ENCODE data around the gene PDE4A.

The PDE4A gene

DNA sequence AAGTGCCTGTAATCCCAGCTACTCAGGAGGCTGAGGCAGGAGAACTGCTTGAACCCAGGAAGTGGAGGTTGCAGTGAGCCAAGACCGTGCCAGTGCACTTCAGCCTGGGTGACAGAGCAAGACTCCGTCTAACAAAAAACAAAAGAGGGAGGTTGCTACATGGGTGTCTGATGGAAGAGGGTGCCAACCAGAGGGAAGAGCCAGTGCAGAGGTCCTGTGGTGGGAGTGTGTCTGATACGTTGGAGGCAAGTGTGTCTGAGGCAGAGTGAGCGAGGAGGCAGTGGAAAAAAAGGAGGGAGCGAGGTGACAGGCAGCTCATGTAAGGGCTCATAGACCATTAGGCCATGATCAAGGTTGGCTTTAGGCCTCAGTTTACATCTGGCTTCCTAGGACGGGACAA lies 6.8 kb downstream of the PDE4A start:
- Histone ChIP-seq H3K27ac (no peak overlapping the region), H3K9me3 (ENCODE audit: low read depth, low read length) (no peaks in the 10 kb centered on the region), H3K36me3 (ENCODE audit: insufficient read depth, low read length) (no peaks in the 10 kb centered on the region), H3K4me3 (no peak overlapping the region), H3K9ac (ENCODE audit: insufficient read length) (no peak overlapping the region)
- TF ChIP-seq EZH2 (IDR thresholded peaks at IDR 0.05) (no peak), FOXP2 (optimal IDR thresholded peaks at IDR 0.05; ENCODE audit: control extremely low read depth, extremely low read length, insufficient read depth) (no peak), POLR2AphosphoS5 (IDR thresholded peaks at IDR 0.05; ENCODE audit: borderline replicate concordance, low read depth, low read length) (no peak)
- DNase-seq (ENCODE audit: low read depth, low spot score) = no peak

- H3K27ac ChIP-seq = 0 out of 2 replicates have a peak overlapping the region, but pooled peaks have one; percentile 7
- no peak overlapping the region for H3K4me3 ChIP-seq
- no peak for TF ChIP-seq POLR2AphosphoS5 (IDR thresholded peaks at IDR 0.05; ENCODE audit: borderline replicate concordance, low read depth, low read length)
- no peak for TF ChIP-seq EZH2 (IDR thresholded peaks at IDR 0.05)
- TF ChIP-seq FOXP2 (optimal IDR thresholded peaks at IDR 0.05; ENCODE audit: control extremely low read depth, extremely low read length, insufficient read depth) = no peak
- no peaks in the 10 kb centered on the region for H3K36me3 ChIP-seq (ENCODE audit: insufficient read depth, low read length)
- no peaks in the 10 kb centered on the region for H3K9me3 ChIP-seq (ENCODE audit: low read depth, low read length)
- no peak overlapping the region for H3K9ac ChIP-seq (ENCODE audit: insufficient read length)
- DNase-seq (ENCODE audit: low read depth, low spot score) = no peak
These were observed 8.7 kb downstream of the PDE4A start for GRCh38 chr19:10428996-10429381.

DNA sequence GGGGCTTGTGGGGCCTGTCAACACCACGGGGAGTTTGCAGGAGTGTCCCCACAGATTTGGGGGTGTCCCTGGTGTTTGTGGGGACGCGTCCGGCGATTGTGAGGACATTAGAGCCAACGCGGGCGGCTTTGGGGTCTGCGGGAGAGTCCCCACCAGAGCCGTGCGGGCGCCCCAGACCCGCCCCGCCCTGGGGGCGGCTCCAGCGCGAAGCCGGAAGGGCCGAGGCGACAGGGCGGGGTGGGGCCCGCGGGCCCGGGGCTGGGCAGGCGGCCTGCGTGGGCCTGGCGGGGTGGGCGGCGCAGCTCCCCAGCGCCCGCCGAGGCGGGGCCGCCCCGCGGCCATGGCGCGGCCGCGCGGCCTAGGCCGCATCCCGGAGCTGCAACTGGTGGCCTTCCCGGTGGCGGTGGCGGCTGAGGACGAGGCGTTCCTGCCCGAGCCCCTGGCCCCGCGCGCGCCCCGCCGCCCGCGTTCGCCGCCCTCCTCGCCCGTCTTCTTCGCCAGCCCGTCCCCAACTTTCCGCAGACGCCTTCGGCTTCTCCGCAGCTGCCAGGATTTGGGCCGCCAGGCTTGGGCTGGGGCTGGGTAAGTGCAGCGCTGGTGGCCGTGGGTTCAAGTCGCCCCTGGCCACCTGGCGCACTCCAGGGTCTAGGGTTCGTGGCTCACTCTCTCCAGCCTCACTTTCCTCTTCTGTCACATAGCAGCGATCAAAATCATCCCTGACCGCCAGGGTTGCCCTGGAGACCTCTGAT lies 10.3 kb downstream of the PDE4A start:
- no peak overlapping the region for H3K4me3 ChIP-seq
- H3K27ac ChIP-seq = no peak overlapping the region
- no peak overlapping the region for H3K9ac ChIP-seq (ENCODE audit: insufficient read length)
- no peaks in the 10 kb centered on the region for H3K36me3 ChIP-seq (ENCODE audit: insufficient read depth, low read length)
- no peaks in the 10 kb centered on the region for H3K9me3 ChIP-seq (ENCODE audit: low read depth, low read length)
- no peak for DNase-seq (ENCODE audit: low read depth, low spot score)
- TF ChIP-seq EZH2 (IDR thresholded peaks at IDR 0.05) (no peak), POLR2AphosphoS5 (IDR thresholded peaks at IDR 0.05; ENCODE audit: borderline replicate concordance, low read depth, low read length) (no peak), FOXP2 (optimal IDR thresholded peaks at IDR 0.05; ENCODE audit: control extremely low read depth, extremely low read length, insufficient read depth) (no peak)

DNA sequence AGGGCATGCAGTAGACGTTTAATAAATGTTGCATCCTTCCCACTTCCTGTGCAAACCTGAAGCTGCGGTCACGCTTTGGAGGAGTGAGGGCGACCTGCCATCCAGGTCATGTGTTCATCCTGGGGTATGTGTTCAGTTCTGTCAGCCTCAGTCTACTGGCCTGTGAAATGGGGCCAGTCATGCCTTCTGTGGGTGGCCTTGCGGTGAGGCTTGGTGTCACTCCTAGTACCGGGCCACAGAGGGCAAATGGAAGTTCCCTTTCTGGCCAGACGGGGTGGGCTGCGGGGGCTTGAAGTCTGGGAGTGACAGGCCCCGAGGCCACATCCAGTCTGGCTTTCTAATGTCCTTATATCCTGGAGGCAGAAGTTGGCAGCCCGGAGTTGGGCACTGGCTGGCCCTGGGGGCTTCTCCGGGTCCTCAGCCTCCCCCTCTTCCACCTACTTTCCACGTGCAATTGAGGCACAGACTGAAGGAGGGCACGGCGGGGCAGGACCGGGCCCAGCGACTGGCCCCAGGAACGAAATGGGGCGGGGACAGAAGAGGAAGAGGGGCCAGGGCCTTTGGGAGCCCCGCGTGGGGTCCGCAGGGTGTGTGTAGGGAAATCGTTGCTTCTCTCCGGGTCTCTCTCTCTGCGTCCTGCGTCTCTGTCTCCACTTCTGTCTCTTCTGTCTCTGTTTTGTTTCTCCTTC lies 11.1 kb downstream of the PDE4A start:
- TF ChIP-seq POLR2AphosphoS5 (IDR thresholded peaks at IDR 0.05; ENCODE audit: borderline replicate concordance, low read depth, low read length) = no peak
- no peak for TF ChIP-seq EZH2 (IDR thresholded peaks at IDR 0.05)
- no peak for TF ChIP-seq FOXP2 (optimal IDR thresholded peaks at IDR 0.05; ENCODE audit: control extremely low read depth, extremely low read length, insufficient read depth)
- no peaks in the 10 kb centered on the region for H3K36me3 ChIP-seq (ENCODE audit: insufficient read depth, low read length)
- H3K27ac ChIP-seq = peak overlapping the region; percentile 81
- no peak for DNase-seq (ENCODE audit: low read depth, low spot score)
- peak overlapping the region; percentile 40 for H3K9ac ChIP-seq (ENCODE audit: insufficient read length)
- H3K9me3 ChIP-seq (ENCODE audit: low read depth, low read length) = no peaks in the 10 kb centered on the region
- H3K4me3 ChIP-seq = peak overlapping the region; percentile 70

- DNase-seq (ENCODE audit: low read depth, low spot score) = no peak
- Histone ChIP-seq H3K36me3 (ENCODE audit: insufficient read depth, low read length) (no peaks in the 10 kb centered on the region), H3K4me3 (peak overlapping the region; percentile 70), H3K27ac (peak overlapping the region; percentile 84), H3K9ac (ENCODE audit: insufficient read length) (peak overlapping the region; percentile 65), H3K9me3 (ENCODE audit: low read depth, low read length) (no peaks in the 10 kb centered on the region)
- peak; percentile 21; the same call in 1 of the 2 replicates for TF ChIP-seq POLR2AphosphoS5 (IDR thresholded peaks at IDR 0.05; ENCODE audit: borderline replicate concordance, low read depth, low read length)
- TF ChIP-seq EZH2 (IDR thresholded peaks at IDR 0.05) = no peak
- TF ChIP-seq FOXP2 (optimal IDR thresholded peaks at IDR 0.05; ENCODE audit: control extremely low read depth, extremely low read length, insufficient read depth) = peak; percentile 47
These were observed 11.8 kb downstream of the PDE4A start for GRCh38 chr19:10431943-10432735.

- TF ChIP-seq FOXP2 (optimal IDR thresholded peaks at IDR 0.05; ENCODE audit: control extremely low read depth, extremely low read length, insufficient read depth) (no peak), POLR2AphosphoS5 (IDR thresholded peaks at IDR 0.05; ENCODE audit: borderline replicate concordance, low read depth, low read length) (no peak), EZH2 (IDR thresholded peaks at IDR 0.05) (no peak)
- H3K9me3 ChIP-seq (ENCODE audit: low read depth, low read length) = no peaks in the 10 kb centered on the region
- peak overlapping the region; percentile 84 for H3K27ac ChIP-seq
- H3K9ac ChIP-seq (ENCODE audit: insufficient read length) = no peak overlapping the region
- DNase-seq (ENCODE audit: low read depth, low spot score) = no peak
- H3K36me3 ChIP-seq (ENCODE audit: insufficient read depth, low read length) = no peaks in the 10 kb centered on the region
- H3K4me3 ChIP-seq = peak overlapping the region; percentile 70
These were observed 12.4 kb downstream of the PDE4A start for GRCh38 chr19:10432736-10433130.

- Histone ChIP-seq H3K9ac (ENCODE audit: insufficient read length) (no peak overlapping the region), H3K4me3 (no peak overlapping the region), H3K36me3 (ENCODE audit: insufficient read depth, low read length) (no peaks in the 10 kb centered on the region), H3K9me3 (ENCODE audit: low read depth, low read length) (no peaks in the 10 kb centered on the region), H3K27ac (peak overlapping the region; percentile 84)
- TF ChIP-seq POLR2AphosphoS5 (IDR thresholded peaks at IDR 0.05; ENCODE audit: borderline replicate concordance, low read depth, low read length) (no peak), FOXP2 (optimal IDR thresholded peaks at IDR 0.05; ENCODE audit: control extremely low read depth, extremely low read length, insufficient read depth) (no peak), EZH2 (IDR thresholded peaks at IDR 0.05) (no peak)
- no peak for DNase-seq (ENCODE audit: low read depth, low spot score)
These were observed 12.8 kb downstream of the PDE4A start for GRCh38 chr19:10433131-10433536.

DNA sequence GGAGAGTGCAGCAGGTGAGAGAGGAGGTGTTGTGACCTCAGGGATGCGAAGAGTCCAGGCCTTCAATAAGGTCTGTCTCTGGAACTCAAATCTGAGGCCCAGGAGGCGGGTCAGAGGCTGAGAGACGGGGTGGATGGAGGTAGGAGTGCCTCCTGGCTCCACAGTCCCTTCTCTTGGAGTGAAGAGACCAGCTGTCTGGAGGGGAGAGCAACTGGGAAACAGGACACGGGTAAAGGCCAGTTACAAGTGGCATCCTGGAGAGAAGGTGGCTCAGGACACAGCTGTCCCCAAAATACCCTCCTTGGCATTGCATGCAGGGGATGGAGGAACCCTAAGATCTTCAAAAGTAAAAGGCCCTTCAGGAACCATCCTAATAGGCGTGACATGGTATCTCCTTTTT lies 19.2 kb downstream of the PDE4A start:
- Histone ChIP-seq H3K9me3 (ENCODE audit: low read depth, low read length) (no peaks in the 10 kb centered on the region), H3K36me3 (ENCODE audit: insufficient read depth, low read length) (no peaks in the 10 kb centered on the region), H3K27ac (no peak overlapping the region), H3K4me3 (no peak overlapping the region), H3K9ac (ENCODE audit: insufficient read length) (no peak overlapping the region)
- DNase-seq (ENCODE audit: low read depth, low spot score) = no peak
- no peak for TF ChIP-seq POLR2AphosphoS5 (IDR thresholded peaks at IDR 0.05; ENCODE audit: borderline replicate concordance, low read depth, low read length)
- TF ChIP-seq FOXP2 (optimal IDR thresholded peaks at IDR 0.05; ENCODE audit: control extremely low read depth, extremely low read length, insufficient read depth) = no peak
- no peak for TF ChIP-seq EZH2 (IDR thresholded peaks at IDR 0.05)

Measured in SK-N-MC (cell line).